22Rv1 (cell line): ENCODE measurements around the gene DAB2.

Source experiments
- CTCF ChIP-seq: fragments of 450-650 bp; IDR thresholded peaks from 2 replicates; pipeline ENCODE4 v1.5.1; 2017; ENCODE audit warnings: mild to moderate bottlenecking
- ZFX ChIP-seq: fragments of 450-650 bp; IDR thresholded peaks from 2 replicates; pipeline ENCODE4 v1.6.1; 2017; ENCODE audit warnings: antibody characterized with exemption, borderline replicate concordance

- TF ChIP-seq CTCF: no peak
- no peak for TF ChIP-seq ZFX
Measured at GRCh38 chr5:39452846-39453245, 28.1 kb upstream of the DAB2 start.
